GM18951 (cell line): Measurements from ENCODE around the gene DOK1.

Experiments used
- POLR2A ChIP-seq: IDR thresholded peaks from 4 replicates; pipeline ENCODE4 v1.6.1; 2011; ENCODE audit warnings: mild to moderate bottlenecking; ENCODE audit not compliant: insufficient read length, insufficient read depth; ENCODE audit errors: extremely low read depth
- in situ Hi-C: fragments of 300-500 bp; cut with MboI; formaldehyde crosslinking; loops from one replicate; pipeline ENCODE4 v1.12.0; 2022; ENCODE audit warnings: low sequenced_read_pairs, mixed read lengths, inconsistent platforms; ENCODE audit not compliant: unreplicated experiment

DOK1 gene

DNA sequence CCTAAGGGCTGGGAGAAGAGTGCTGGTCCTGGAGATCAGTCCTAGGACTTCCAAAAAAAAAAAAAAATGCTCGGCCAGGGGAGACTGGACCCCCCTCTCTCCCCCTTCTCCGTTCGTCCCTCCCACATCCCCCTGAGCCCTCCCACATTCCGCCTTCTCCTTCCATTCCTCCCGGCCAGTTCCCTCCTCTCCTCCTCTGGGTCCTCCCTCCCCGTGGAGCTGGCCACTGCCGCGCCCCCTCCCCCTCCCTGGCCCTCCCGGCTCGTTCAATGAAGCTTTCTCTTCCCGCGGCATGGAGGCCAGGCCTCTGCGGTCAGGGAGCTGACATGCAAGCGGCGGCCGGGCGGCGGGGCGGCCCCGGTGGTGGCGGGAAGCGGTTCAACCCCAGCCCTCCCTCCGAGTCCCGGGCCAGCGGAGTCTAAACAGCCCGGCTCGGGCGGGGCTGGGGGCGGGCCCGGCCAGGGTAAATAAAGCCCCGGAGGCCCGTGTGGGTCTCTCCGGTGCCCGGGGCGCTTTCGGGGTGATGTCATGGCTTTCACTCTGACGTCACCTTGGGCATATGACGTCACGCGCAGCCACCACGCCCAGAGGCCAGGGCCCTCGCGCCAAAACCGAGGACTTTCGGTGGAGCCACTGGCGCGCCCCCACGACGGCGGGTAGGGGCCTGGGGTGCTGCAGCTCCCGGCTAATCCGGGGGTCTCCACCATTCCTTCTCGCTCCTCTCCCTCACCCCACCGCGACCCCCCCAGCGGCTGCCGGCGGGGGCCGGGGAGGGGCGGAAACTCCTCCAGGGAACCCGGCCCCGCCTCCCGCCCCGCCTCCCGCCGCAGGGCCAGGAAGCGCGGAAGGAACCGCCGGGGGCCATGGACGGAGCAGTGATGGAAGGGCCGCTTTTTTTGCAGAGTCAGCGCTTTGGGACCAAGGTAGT is at the start of gene DOK1, which contains the start of gene LOXL3:
Gene DOK1 (plus strand): TSS at position 829 of the 928 bp plus-strand sequence. CDS start 35 bp downstream, at position 864.
Gene LOXL3 (minus strand): TSS at position 51 of the 928 bp plus-strand sequence. CDS start 1,308 bp downstream, outside the sequence.
- in situ Hi-C loops = no loop called here
- TF ChIP-seq POLR2A = peak; percentile 67

DNA sequence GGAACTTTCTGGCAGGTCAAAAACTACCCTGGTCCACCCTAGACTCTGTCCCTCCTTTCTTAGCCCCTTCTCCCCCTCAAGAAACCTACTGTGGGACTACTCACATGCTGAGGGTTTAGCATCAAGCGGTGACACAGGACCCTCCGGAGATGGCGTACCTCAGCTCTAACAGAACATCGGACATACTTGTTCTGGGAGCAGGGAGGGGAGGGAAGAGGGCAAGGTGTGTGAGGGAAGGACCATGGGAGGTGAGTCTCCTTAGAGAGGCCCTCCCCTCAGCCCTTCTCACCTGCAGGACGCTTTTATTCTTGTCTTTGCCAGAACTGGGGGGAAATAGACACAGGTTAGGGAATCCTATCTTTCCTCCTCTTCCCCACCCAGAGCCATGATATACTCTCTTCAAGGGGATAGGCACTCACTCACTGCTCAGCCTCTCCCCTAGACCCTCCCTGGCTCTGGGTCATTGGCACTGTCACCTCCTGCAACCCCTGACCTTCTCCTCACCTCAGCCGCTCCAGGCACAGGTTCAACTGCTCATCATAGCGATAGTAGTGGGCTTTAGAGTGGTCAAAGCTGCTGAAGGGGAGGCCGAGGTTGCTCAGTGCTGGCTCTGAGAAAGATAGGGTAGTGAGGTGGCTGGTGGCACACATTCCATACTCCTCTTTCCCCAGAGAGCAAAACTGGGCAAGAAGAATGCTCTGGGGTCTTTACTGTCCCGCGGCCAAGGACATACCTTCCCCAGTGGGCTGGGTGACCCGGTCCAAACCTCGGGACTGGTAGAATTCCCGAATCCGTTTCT is 48.9 kb upstream of the DOK1 start:
- in situ Hi-C loops = no loop called here
- no peak for TF ChIP-seq POLR2A

DNA sequence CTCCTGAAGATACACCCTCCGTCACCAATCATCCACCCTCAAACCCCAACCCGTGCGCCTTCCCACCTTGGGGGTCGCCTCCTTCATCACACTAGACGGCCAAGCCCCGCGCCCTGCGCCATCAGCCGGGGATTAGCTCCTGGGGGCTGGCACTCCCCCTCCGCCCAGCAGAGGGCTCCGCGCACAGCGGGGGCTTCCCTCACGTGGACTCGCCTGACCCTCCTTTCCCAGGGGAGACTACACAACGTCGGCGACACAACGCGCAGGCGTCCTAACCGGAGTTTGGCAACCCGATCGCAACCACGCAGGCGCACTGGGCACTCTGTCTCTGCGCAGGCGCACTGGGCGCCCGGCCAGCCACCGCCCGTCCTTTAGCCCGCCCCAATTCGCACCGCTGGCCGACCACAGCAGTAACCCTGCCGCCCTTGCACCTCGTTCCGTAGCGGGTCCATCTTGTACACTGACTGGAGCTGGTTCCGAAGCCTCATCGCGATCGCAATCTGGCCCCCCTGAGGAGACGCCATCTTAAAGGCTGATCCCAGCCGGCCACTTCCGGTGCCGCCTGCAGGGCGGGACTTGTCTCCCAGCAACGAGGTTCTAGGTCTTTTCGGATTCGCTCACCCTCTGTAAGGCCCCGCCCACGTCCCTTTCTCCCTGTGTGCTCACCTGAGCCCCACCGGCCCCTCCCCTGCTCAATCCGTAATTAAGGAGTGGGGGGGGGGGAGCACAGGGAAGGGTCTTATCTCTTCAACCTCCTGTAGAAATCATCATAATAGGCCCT is 47.2 kb upstream of the DOK1 start, which contains the start of gene PCGF1:
Gene PCGF1 (minus strand): TSS at position 551 of the 781 bp plus-strand sequence. CDS start 27 bp downstream, at position 524.
- in situ Hi-C loops = no loop called here
- TF ChIP-seq POLR2A = peak; percentile 83

DNA sequence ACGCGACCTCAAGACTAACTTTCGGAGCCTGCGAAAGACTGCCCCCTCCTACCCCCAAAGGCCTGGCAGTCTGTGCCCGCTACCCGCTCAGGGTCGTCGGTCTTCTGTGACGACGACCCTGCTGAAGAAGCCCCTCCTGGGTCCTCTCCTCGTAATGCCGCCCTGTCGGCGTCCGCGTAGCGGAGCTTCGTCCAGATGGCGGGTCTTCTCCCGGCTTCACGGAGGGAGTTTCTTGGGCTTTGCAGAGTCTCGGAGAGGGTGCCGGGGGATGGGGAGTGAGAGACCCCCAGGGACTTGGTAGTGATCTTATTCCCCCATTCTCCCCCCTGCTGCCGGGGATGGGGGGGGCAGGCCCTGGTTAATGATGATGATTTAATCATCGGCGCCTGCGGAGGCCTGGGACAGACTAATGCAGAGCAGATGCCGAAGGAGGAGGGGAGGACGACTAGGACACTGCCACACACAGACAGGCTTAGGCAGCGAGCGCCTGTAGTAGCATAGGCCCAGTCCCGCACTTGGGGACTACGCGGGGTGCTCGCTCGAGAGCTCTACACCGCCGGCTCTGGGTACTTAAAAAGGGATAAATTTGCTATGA is 46.5 kb upstream of the DOK1 start:
- no peak for TF ChIP-seq POLR2A
- in situ Hi-C loops = no loop called here

DNA sequence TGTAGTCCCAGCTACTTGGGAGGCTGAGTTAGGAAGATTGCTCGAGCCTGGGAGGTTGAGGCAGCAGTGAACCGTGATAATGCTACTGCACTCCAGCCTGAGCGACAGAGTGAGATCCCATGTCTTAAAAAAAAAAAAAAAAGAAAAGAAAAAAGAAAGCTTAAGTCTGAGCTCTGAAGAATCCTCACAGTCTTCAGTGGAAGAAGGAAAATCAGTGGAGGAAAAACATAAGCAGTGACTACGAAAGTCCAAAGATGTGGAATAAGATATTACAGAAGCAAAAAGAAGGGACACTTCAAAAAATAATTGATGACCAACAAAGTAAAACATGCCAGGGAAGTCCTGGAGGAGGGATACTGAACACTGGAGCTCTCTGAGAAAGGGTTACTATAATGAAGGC is 44.2 kb upstream of the DOK1 start:
- in situ Hi-C loops = no loop called here

DNA sequence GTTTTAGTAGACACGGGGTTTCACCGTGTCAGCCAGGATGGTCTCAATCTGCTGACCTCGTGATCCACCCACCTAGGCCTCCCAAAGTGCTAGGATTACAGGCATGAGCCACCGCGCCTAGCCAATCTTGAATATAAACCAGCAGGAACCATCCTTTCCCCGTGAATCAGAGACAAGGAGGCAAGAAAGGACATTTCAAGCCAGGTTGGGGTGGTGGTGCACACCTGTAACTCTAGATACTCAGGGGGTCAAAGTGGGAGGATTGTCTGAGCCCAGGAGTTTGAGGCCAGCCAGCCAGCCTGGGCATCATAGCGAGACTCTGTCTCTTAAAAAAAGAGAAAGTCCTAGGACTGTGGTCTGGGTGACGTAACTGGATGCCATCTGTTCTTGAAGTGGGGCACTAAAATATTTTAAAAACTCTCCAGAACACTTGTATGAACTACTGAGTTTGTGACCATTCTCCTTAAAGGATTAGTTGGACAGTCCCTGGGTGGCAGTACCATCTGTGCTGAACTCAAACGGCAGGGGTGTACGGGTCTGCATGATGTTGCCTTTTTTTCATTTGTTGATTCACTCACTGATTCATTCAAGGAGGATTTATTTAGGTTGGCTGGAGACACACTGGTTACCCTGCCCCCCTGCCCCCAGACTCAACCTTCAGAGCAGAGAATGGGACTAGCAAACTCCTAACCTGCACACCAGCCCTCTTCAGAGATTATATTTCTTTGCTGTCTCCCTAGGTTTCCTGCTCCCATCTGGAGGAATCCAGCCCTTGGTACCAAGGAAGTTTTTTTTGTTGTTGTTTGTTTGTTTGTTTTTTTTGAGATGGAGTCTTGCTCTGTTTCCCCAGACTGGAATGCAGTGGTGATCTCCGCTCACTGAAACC is 43.2 kb upstream of the DOK1 start:
- in situ Hi-C loops = no loop called here
- no peak for TF ChIP-seq POLR2A

More for the DNA sequence above, 44.2 kb upstream of the DOK1 start:
- TF ChIP-seq POLR2A = no peak

DNA sequence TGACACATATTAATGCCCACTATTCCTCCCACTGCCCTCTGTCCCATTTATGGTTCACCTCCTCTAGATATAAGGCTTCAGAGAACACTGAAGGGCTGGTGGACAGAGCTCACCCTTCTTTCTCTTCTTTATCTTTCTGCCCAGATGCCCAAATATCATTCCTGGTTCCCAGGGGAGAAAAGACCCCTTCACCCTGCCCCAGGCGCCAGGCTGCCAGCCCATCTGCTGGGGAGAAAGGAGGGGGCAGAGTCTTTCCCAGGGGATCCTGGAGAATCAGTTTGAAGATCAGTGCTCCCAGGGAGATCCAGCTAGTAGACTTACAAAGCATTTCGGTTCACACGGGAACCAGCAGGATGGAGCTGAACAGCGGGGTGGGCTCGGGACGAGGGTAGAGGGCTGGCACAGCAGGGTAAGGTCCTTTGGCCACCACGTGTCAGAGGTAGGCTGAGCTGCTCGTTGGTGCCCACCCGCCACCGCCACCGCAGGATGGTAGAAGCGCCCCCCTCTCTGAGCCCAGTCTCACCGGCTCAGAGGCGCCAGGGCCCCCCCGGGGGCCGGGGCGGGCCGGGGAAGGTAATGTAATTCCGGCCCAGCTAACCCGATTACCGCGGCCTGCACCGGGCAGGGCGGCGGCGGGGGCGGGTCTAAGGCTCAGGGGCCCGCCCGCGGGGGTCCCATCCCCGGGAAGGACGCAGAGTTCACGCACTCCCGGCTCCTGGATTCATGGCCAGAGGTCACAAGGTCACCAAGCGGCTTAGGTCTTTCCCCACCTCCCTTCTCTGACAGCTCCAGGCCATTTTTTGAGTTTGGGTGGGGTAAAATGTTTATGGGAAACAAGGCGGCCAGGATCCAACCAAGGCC is 41.5 kb upstream of the DOK1 start:
- TF ChIP-seq POLR2A = no peak
- in situ Hi-C loops = no loop called here

DNA sequence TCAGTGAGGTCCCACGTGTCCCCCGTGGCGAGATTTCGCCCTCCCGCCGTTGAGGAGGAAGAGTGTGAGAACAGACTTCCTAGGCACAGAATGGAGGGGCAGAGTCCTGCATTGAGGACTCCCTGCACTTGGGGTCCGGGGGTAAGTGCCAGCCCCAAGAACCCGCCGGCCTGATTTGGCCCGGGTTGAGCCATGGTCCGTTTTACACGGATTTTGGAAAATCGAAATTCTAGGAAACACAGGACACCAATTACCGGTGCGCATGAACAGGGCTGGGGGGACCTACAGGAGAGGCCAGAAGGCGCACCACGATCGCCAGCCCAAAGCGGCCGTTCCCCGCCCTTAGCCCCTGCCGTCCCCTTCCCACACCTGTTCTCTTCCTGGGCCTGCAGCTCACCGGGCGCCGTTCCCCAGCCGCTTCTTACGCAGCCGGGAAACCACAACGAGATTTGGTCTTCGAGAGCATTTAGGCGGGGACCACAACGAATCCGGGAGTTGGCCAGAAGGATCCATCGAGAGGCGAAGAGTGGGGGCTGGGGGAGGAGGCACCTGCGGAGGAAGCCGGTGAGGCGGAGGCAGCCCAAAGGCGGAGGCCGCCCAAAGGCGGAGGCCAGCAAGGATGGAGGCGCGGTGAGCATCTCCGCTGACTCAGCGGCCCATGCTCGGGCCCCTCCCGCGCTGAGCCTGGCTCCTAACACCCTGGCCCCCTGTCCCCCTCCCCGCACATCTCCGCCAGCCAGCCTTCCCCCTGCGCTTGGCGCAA is 40.7 kb upstream of the DOK1 start:
- TF ChIP-seq POLR2A = no peak
- in situ Hi-C loops = no loop called here

DNA sequence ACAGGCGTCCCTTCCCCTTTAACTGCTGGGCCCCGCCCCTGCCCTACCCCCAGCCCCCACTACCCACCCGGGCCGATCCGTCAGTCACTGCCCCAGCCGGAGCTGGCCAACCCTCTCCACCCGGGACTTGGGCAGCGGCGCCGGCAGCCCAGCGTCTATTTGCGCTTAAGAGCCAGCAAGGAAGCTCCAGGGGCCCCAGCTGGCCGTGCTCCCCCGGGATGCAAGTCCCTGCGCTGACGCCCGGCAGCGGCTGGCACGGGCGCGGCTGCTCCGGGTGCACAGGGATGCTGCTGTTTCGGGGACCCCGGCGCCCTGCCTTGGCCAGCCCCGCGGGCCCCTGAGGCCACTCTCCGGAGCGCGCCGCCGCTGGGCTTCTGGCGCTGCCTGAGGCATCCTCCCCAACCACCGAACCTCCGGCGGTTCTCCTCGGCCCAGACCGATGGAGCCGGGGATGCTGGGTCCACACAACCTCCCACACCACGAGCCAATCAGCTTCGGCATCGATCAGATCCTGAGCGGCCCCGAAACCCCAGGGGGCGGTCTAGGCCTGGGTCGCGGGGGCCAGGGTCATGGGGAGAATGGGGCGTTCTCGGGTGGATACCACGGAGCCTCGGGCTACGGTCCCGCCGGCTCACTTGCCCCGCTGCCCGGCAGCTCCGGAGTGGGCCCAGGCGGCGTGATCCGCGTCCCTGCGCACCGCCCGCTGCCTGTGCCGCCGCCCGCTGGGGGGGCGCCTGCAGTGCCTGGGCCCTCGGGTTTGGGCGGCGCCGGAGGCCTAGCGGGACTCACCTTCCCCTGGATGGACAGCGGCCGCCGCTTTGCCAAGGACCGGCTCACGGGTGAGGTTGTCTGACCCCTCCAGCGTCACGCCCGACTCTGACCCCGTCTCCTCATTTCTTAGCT is 39.9 kb upstream of the DOK1 start, which contains the start of gene TLX2:
Gene TLX2 (plus strand): TSS at position 83 of the 903 bp plus-strand sequence. CDS start 357 bp downstream, at position 440.
- in situ Hi-C loops = no loop called here
- TF ChIP-seq POLR2A = no peak
